ENCODE data around the gene NPPC. TPM values are rescaled to one million over a fixed set of nuclear protein-coding genes. Genes with fewer than 3 reads are reported as not detected.

The NPPC gene
- total RNA-seq, 4 donors from 2014 or later: 0.68 to 90.4 TPM; not detected in 2

DNA sequence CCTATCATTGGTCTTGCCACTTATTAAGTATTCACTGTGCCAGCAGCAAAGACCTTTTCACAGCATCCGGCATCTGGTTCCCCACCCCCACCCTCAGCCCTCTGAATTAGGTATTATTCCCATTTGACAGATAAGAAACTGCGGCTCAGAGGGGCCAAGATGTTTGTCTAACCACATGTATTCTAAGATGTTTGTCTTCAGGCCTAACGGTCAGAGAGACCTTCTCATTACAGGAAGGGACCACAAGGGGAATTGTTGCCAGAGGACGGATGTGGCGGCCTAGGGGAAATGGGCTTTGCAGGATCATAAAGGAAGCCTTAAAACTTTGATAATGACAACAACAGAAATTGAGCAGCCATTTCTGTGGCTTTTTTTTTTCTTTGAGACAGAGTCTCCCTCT lies 16.6 kb downstream of the NPPC start:
- no peaks in the 10 kb centered on the region for H3K36me3 ChIP-seq
- no peaks in the 10 kb centered on the region for H3K4me1 ChIP-seq
- H3K4me3 ChIP-seq: no peak overlapping the region
- TF ChIP-seq, protein P1, sequence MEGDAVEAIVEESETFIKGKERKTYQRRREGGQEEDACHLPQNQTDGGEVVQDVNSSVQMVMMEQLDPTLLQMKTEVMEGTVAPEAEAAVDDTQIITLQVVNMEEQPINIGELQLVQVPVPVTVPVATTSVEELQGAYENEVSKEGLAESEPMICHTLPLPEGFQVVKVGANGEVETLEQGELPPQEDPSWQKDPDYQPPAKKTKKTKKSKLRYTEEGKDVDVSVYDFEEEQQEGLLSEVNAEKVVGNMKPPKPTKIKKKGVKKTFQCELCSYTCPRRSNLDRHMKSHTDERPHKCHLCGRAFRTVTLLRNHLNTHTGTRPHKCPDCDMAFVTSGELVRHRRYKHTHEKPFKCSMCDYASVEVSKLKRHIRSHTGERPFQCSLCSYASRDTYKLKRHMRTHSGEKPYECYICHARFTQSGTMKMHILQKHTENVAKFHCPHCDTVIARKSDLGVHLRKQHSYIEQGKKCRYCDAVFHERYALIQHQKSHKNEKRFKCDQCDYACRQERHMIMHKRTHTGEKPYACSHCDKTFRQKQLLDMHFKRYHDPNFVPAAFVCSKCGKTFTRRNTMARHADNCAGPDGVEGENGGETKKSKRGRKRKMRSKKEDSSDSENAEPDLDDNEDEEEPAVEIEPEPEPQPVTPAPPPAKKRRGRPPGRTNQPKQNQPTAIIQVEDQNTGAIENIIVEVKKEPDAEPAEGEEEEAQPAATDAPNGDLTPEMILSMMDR (IDR thresholded peaks at IDR 0.05): no peak
- no peak for TF ChIP-seq POLR2A (IDR thresholded peaks at IDR 0.05)
- TF ChIP-seq POLR2AphosphoS5 (IDR thresholded peaks at IDR 0.05): no peak
- no peak for TF ChIP-seq EP300 (IDR thresholded peaks at IDR 0.05; ENCODE audit: low read depth)
- no peak overlapping the region for H3K27ac ChIP-seq
- no peaks in the 10 kb centered on the region for H3K9me3 ChIP-seq
- in situ Hi-C loops (cut with MboI; ENCODE audit: low pct_ligation_motif_present in 1 of 4, low pct_unique_long_range_greater_than_20kb in 1 of 4, low sequenced_read_pairs in 3 of 4) (loop anchor here in 3 of 4 donors (10.0 to 25.0 kb wide), 4 partner anchors 403 to 528 kb away; no protein-coding TSS in a partner anchor), intact Hi-C loops (cut with DNase I; ENCODE audit: low total_unique reads) (loop anchor here (5.0 kb wide), 1 partner anchor 528 kb away; no protein-coding TSS in a partner anchor)
- no peak for DNase-seq
- peaks cover 14% of the 10 kb centered on the region for H3K27me3 ChIP-seq
- 63% methylated on average over 5 of the region's 5 CpGs; no CpG with 5 or more reads in 1 of the 2 donors for WGBS, 2 donors (ENCODE audit: low coverage in 1 of 2)

DNA sequence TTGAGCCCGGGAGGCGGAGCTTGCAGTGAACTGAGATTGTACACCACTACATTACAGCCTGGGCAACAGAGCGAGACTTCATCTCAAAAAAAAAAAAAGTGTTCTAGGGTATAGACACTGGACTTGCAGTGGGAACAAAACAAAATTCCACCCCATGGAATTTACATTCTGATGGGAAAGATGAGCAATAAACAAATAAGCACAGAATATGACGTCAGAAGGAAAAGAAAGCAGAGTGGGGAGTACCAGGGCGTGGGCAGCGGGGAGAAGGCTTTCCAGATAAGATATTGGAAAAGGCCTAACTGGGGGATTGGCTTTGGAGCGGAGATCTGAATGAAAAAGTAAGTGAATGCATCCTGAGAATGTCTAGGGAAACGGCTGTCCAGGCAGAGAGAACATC lies 17.6 kb downstream of the NPPC start:
- H3K9me3 ChIP-seq: no peaks in the 10 kb centered on the region
- TF ChIP-seq EP300 (IDR thresholded peaks at IDR 0.05; ENCODE audit: low read depth) (no peak), POLR2A (IDR thresholded peaks at IDR 0.05) (no peak), POLR2AphosphoS5 (IDR thresholded peaks at IDR 0.05) (no peak)
- TF ChIP-seq, protein P1 (IDR thresholded peaks at IDR 0.05): no peak
- in situ Hi-C loops (cut with MboI; ENCODE audit: low pct_ligation_motif_present in 1 of 4, low pct_unique_long_range_greater_than_20kb in 1 of 4, low sequenced_read_pairs in 3 of 4) (loop anchor here in 3 of 4 donors (10.0 to 25.0 kb wide), 4 partner anchors 404 to 529 kb away; no protein-coding TSS in a partner anchor), intact Hi-C loops (cut with DNase I; ENCODE audit: low total_unique reads) (loop anchor here (5.0 kb wide), 1 partner anchor 529 kb away; no protein-coding TSS in a partner anchor)
- H3K27ac ChIP-seq: no peak overlapping the region
- no peaks in the 10 kb centered on the region for H3K36me3 ChIP-seq
- no peak overlapping the region for H3K4me3 ChIP-seq
- no peak for DNase-seq
- peaks cover 14% of the 10 kb centered on the region for H3K27me3 ChIP-seq
- no peaks in the 10 kb centered on the region for H3K4me1 ChIP-seq
- WGBS, 2 donors (ENCODE audit: low coverage in 1 of 2): 83 to 90% methylated on average over 8 of the region's 8 CpGs

DNA sequence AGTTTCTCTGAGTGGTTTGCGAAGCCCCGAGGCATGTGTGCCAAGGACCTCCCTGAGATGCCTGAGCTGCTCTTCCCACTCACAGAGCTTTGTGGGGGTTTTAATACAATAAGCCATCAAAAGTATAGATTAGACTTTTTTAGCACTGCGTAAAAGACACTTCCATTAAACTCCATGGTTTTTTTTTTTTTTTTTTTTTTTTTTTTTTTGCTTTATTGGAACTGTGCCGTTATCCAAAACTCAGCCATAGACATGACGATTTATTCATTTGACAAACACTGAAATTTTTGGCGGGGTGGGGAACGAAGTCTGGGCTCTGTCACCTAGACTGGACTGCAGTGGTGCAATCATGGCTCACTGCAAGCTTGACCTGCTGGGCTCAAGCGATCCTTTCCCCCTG lies 18.4 kb downstream of the NPPC start:
- no peaks in the 10 kb centered on the region for H3K9me3 ChIP-seq
- in situ Hi-C loops (cut with MboI; ENCODE audit: low pct_ligation_motif_present in 1 of 4, low pct_unique_long_range_greater_than_20kb in 1 of 4, low sequenced_read_pairs in 3 of 4) (loop anchor here in 3 of 4 donors (10.0 to 25.0 kb wide), 4 partner anchors 405 to 530 kb away; no protein-coding TSS in a partner anchor), intact Hi-C loops (cut with DNase I; ENCODE audit: low total_unique reads) (loop anchor here (5.0 kb wide), 1 partner anchor 530 kb away; no protein-coding TSS in a partner anchor)
- 86 to 89% methylated on average over 7 to 8 of the region's 8 CpGs for WGBS, 2 donors (ENCODE audit: low coverage in 1 of 2)
- no peaks in the 10 kb centered on the region for H3K36me3 ChIP-seq
- no peak overlapping the region for H3K4me3 ChIP-seq
- DNase-seq: no peak
- peaks cover 11% of the 10 kb centered on the region for H3K27me3 ChIP-seq
- H3K4me1 ChIP-seq: no peaks in the 10 kb centered on the region
- TF ChIP-seq POLR2A (IDR thresholded peaks at IDR 0.05): no peak
- no peak for TF ChIP-seq POLR2AphosphoS5 (IDR thresholded peaks at IDR 0.05)
- TF ChIP-seq, protein P1 (IDR thresholded peaks at IDR 0.05): no peak
- no peak for TF ChIP-seq EP300 (IDR thresholded peaks at IDR 0.05; ENCODE audit: low read depth)
- no peak overlapping the region for H3K27ac ChIP-seq

DNA sequence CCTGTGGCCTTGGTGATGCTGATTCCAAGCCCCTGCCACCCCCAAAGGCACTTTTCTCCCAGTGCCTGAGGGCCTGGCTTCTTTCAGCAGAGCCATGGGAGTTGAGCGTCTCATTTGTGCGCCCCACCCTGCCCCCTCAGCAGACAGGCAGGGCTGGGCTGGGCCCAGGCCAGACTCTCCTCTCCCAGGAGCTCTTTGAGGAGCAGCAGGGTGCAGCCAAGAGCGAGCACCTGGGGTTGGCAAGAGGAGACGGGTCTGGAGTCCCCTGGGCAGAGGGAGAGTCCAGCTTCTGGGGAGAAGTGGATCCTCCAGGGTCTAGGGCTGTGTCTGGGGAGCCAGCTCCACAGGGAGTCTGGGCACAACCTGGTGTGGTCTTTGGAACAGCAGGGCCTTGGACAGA lies 21.2 kb downstream of the NPPC start:
- intact Hi-C loops (cut with DNase I; ENCODE audit: low total_unique reads) (loop anchor here (5.0 kb wide), 1 partner anchor 532 kb away; no protein-coding TSS in a partner anchor), in situ Hi-C loops (cut with MboI; ENCODE audit: low pct_ligation_motif_present in 1 of 4, low pct_unique_long_range_greater_than_20kb in 1 of 4, low sequenced_read_pairs in 3 of 4) (loop anchor here in 3 of 4 donors (10.0 to 25.0 kb wide), 4 partner anchors 407 to 532 kb away; no protein-coding TSS in a partner anchor)
- no peaks in the 10 kb centered on the region for H3K9me3 ChIP-seq
- no peak overlapping the region for H3K27ac ChIP-seq
- H3K4me1 ChIP-seq: no peaks in the 10 kb centered on the region
- no peak for TF ChIP-seq POLR2AphosphoS5 (IDR thresholded peaks at IDR 0.05)
- no peak for TF ChIP-seq POLR2A (IDR thresholded peaks at IDR 0.05)
- TF ChIP-seq, protein P1 (IDR thresholded peaks at IDR 0.05): no peak
- no peak for TF ChIP-seq EP300 (IDR thresholded peaks at IDR 0.05; ENCODE audit: low read depth)
- no peak for DNase-seq
- 90% methylated on average over 4 of the region's 4 CpGs; no CpG with 5 or more reads in 1 of the 2 donors for WGBS, 2 donors (ENCODE audit: low coverage in 1 of 2)
- H3K27me3 ChIP-seq: peaks cover 20% of the 10 kb centered on the region
- H3K36me3 ChIP-seq: no peaks in the 10 kb centered on the region
- H3K4me3 ChIP-seq: no peak overlapping the region

All from transverse colon (tissue), 4 donors.